Erythroblast (primary cell): ENCODE measurements around the gene COL16A1.

ENCODE experiments used
- GATA1 ChIP-seq: IDR thresholded peaks from 2 replicates; pipeline ENCODE4 v1.6.1; 2011; ENCODE audit warnings: low read depth, mild to moderate bottlenecking, control low read depth, low read length, moderate library complexity
- POLR2A ChIP-seq: IDR thresholded peaks from 2 replicates; pipeline ENCODE4 v1.6.1; 2011; ENCODE audit warnings: mild to moderate bottlenecking, low read length

DNA sequence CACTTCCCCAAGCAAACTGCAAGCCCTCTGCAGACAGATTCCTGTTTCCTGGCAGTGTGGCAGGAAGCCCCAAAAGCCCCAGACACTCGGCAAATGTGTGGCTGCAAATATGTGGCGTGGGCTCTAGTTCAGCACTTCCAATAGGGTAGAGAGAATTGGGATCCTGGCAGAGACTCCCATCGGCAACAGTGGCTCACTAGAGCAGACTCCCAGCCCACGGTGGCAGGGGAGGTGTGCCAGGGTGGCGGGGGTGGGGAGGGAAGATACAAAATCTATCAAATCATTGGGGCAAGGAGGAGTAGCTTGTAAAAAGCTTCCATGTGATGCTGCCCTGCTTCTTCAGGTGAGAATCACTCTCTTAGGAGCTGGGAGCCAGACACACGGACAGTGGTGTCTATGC lies 25.9 kb downstream of the COL16A1 start:
- TF ChIP-seq POLR2A (no peak), GATA1 (no peak)
